Body of pancreas (tissue), 4 donors: Measurements from ENCODE around the gene ATG3. TPM values are rescaled to one million over a fixed set of nuclear protein-coding genes. Genes with fewer than 3 reads are reported as not detected.

Experiments used
- ATAC-seq: fragments of 150-250 bp; one replicate; pipeline ENCODE4 v1.9.1; 2016
- DNase-seq, 4 donors: peaks; one replicate each; pipeline ENCODE4 v3.0.0-alpha.2; 2019
- H3K27ac ChIP-seq, 4 donors: fragments of 200-600 bp; sonication (generic); 1 replicate in 3 of 4; 2 replicates in 1 of 4; pipeline versions ENCODE4 v1.5.1 to v1.6.1; 2016 to 2019; ENCODE audit warnings: mild to moderate bottlenecking in 1 of 4, mixed read lengths in 1 of 4, moderate library complexity in 1 of 4
- H3K27me3 ChIP-seq, 2 donors: fragments of 200-600 bp; sonication (generic); one replicate each; pipeline ENCODE4 v1.6.0; 2016; ENCODE audit warnings: mild to moderate bottlenecking in 1 of 2
- H3K36me3 ChIP-seq, 2 donors: fragments of 200-600 bp; sonication (generic); replicated peaks in 1 of 2; 2 replicates each; pipeline ENCODE4 v1.5.1; 2016; ENCODE audit warnings: low read depth in 2 of 2; ENCODE audit not compliant: insufficient read depth in 1 of 2
- H3K4me1 ChIP-seq: fragments of 200-600 bp; sonication (generic); one replicate; pipeline ENCODE4 v1.6.0; 2016
- H3K4me3 ChIP-seq, 2 donors: fragments of 200-600 bp; sonication (generic); 1 replicate in 1 of 2; 2 replicates in 1 of 2; pipeline ENCODE4 v1.5.1; 2016 to 2019
- H3K9me3 ChIP-seq, 3 donors: fragments of 200-600 bp; sonication (generic); 1 replicate in 2 of 3; 2 replicates in 1 of 3; pipeline ENCODE4 v1.5.1; 2016
- POLR2A ChIP-seq, 3 donors: fragments of 450-650 bp; IDR thresholded peaks; one replicate each; pipeline ENCODE4 v1.6.1; 2016; ENCODE audit warnings: antibody characterized with exemption in 3 of 3, mild to moderate bottlenecking in 2 of 3
- WGBS, 2 donors: methylation state at CpG; one replicate each; pipeline ENCODE4 v1.1.5; 2017; 5-methylcytosine and 5-hydroxymethylcytosine counted together
- intact Hi-C: fragments of 100-400 bp; cut with DNase I; formaldehyde crosslinking; loops from one replicate; pipeline ENCODE4 v1.15.1; 2023
- total RNA-seq, 2 donors: library from RNA; depleted of rRNA; stranded (reverse); fragments of >200 nt; gene quantifications; one replicate each; pipeline ENCODE4 v1.1.0, GENCODE V29; 2016
- TF ChIP-seq, protein P1 (sequence below), 7 experiments: fragments of 450-650 bp in 4 of 7; fragments of 200-600 bp in 3 of 7; sonication (generic) in 3 of 7; IDR thresholded peaks; one replicate each; pipeline ENCODE4 v1.5.1; 2016 to 2019; ENCODE audit warnings: antibody characterized with exemption in 7 of 7

ATG3 gene
- total RNA-seq, 2 donors from 2014 or later = 27.8 to 41.2 TPM

- Histone ChIP-seq H3K9me3 (no peaks in the 10 kb centered on the region), H3K27me3 (no peaks in the 10 kb centered on the region), H3K36me3 (no peaks in the 10 kb centered on the region), H3K27ac (no peak overlapping the region), H3K4me3 (no peak overlapping the region), H3K4me1 (no peaks in the 10 kb centered on the region)
- intact Hi-C loops = no loop called here
- ATAC-seq (no peak), DNase-seq (no peak)
- TF ChIP-seq POLR2A (IDR thresholded peaks at IDR 0.05) = no peak
- TF ChIP-seq, protein P1, sequence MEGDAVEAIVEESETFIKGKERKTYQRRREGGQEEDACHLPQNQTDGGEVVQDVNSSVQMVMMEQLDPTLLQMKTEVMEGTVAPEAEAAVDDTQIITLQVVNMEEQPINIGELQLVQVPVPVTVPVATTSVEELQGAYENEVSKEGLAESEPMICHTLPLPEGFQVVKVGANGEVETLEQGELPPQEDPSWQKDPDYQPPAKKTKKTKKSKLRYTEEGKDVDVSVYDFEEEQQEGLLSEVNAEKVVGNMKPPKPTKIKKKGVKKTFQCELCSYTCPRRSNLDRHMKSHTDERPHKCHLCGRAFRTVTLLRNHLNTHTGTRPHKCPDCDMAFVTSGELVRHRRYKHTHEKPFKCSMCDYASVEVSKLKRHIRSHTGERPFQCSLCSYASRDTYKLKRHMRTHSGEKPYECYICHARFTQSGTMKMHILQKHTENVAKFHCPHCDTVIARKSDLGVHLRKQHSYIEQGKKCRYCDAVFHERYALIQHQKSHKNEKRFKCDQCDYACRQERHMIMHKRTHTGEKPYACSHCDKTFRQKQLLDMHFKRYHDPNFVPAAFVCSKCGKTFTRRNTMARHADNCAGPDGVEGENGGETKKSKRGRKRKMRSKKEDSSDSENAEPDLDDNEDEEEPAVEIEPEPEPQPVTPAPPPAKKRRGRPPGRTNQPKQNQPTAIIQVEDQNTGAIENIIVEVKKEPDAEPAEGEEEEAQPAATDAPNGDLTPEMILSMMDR (IDR thresholded peaks at IDR 0.05) = no peak
These were observed 31.5 kb upstream of the ATG3 start for GRCh38 chr3:112593258-112593657.

DNA sequence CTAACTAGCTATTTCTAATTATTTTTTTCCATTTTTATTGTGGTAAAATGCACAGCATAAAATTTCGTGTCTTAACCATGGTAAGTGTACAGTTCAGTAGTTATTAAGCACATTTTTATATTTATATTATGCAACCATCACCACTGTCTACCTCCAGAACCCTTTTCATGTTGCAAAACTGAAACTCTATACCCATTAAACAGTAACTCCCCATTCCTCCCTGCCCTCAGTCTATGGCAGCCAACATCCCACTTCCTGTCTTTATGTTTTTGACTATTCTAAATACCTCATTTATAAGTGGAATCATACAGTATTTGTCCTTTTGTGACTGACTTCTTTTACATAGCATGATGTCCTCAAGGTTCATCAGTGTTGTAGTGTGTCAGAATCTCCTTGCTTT, 25.6 kb upstream of the ATG3 start:
- ATAC-seq (no peak), DNase-seq (no peak)
- Histone ChIP-seq H3K4me3 (no peak overlapping the region), H3K4me1 (no peaks in the 10 kb centered on the region), H3K9me3 (no peaks in the 10 kb centered on the region), H3K27me3 (no peaks in the 10 kb centered on the region), H3K36me3 (peaks cover 0 to 12% of the 10 kb centered on the region in 2 donors), H3K27ac (no peak overlapping the region)
- no peak for TF ChIP-seq POLR2A (IDR thresholded peaks at IDR 0.05)
- TF ChIP-seq, protein P1 (IDR thresholded peaks at IDR 0.05) = no peak
- intact Hi-C loops = no loop called here
- WGBS, 2 donors = 83 to 84% methylated on average over 1 of the region's 1 CpG

DNA sequence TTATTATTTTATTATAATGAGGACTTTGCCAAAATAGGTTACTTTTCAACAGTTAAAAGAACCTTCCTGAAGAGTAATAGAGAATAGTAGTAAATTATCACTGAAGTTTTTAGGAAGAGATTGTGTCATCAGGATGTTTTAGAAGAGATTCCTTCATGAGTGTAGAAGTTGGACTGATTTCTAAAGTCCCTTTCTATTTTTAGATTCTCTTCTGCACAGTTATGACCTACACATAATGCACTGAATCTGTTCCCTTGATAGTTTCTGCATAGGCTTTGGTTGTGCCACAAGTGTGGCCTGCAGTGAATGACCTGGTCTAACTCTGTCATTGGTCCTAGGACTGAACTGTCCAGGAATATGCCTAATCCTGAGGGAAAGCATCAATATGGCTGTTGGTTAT, 24.0 kb upstream of the ATG3 start:
- peaks cover 0 to 12% of the 10 kb centered on the region in 2 donors for H3K36me3 ChIP-seq
- DNase-seq = no peak
- H3K27ac ChIP-seq = no peak overlapping the region
- no peaks in the 10 kb centered on the region for H3K9me3 ChIP-seq
- no peak overlapping the region for H3K4me3 ChIP-seq
- no peaks in the 10 kb centered on the region for H3K27me3 ChIP-seq
- intact Hi-C loops = no loop called here
- no peak for TF ChIP-seq POLR2A (IDR thresholded peaks at IDR 0.05)
- TF ChIP-seq, protein P1 (IDR thresholded peaks at IDR 0.05) = no peak
- no peaks in the 10 kb centered on the region for H3K4me1 ChIP-seq
- no peak for ATAC-seq

- Histone ChIP-seq H3K4me1 (no peaks in the 10 kb centered on the region), H3K9me3 (no peaks in the 10 kb centered on the region), H3K27ac (no peak overlapping the region), H3K36me3 (peaks cover 0 to 14% of the 10 kb centered on the region in 2 donors), H3K27me3 (no peaks in the 10 kb centered on the region), H3K4me3 (no peak overlapping the region)
- TF ChIP-seq, protein P1 (IDR thresholded peaks at IDR 0.05) = no peak
- no peak for TF ChIP-seq POLR2A (IDR thresholded peaks at IDR 0.05)
- intact Hi-C loops = no loop called here
- DNase-seq (no peak), ATAC-seq (no peak)
- WGBS, 2 donors = 70 to 73% methylated on average over 3 of the region's 3 CpGs
These were observed 21.3 kb upstream of the ATG3 start for GRCh38 chr3:112583105-112583504.

DNA sequence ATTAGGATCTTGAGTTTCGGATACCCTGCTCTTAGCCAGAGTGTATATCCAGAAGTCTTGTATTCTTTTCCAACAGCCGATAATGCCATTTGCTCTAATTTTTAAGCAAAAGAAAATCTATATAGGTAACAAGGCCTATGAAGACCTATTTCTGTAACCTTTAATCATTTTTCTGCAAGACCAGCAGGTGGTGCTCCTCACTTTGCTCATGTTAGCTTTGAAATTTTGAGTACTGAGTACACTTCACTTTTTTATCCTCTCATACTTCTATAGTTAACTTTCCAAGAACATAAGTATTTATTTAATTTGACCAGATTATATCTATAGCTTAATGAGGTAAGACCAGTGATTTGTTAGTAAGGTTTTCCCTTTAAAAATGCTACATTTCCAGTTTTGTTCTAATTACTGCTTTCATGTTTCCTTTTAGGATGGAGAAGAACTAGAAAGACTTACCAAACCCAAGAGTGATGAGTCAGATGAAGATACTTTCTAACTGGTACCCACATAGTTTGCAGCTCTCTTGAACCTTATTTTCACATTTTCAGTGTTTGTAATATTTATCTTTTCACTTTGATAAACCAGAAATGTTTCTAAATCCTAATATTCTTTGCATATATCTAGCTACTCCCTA, 20.6 kb upstream of the ATG3 start:
- intact Hi-C loops = no loop called here

More for the DNA sequence above, 20.6 kb upstream of the ATG3 start:
- no peaks in the 10 kb centered on the region for H3K9me3 ChIP-seq
- H3K27me3 ChIP-seq = no peaks in the 10 kb centered on the region
- TF ChIP-seq, protein P1 (IDR thresholded peaks at IDR 0.05) = peak in 6 of 7 experiments; percentile 27 to 40 (median 36)
- TF ChIP-seq POLR2A (IDR thresholded peaks at IDR 0.05) = no peak
- ATAC-seq (no peak), DNase-seq (peak in 1 of 4 donors; percentile 12)
- no peak overlapping the region for H3K4me3 ChIP-seq
- no peaks in the 10 kb centered on the region for H3K4me1 ChIP-seq
- H3K36me3 ChIP-seq = peaks cover 0 to 10% of the 10 kb centered on the region in 2 donors
- H3K27ac ChIP-seq = no peak overlapping the region
- 58 to 61% methylated on average over 2 of the region's 2 CpGs for WGBS, 2 donors
